Hematopoietic multipotent progenitor cell treated with erythropoietin and hydrocortisone succinate and interleukin-3 and kit ligand, for 6 days (in vitro differentiated cells): ENCODE measurements around the gene KCNMB1.

Source experiments
- DNase-seq: peaks from one replicate; pipeline ENCODE4 v3.0.0-alpha.2; 2015

Gene KCNMB1, protein sequence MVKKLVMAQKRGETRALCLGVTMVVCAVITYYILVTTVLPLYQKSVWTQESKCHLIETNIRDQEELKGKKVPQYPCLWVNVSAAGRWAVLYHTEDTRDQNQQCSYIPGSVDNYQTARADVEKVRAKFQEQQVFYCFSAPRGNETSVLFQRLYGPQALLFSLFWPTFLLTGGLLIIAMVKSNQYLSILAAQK

DNA sequence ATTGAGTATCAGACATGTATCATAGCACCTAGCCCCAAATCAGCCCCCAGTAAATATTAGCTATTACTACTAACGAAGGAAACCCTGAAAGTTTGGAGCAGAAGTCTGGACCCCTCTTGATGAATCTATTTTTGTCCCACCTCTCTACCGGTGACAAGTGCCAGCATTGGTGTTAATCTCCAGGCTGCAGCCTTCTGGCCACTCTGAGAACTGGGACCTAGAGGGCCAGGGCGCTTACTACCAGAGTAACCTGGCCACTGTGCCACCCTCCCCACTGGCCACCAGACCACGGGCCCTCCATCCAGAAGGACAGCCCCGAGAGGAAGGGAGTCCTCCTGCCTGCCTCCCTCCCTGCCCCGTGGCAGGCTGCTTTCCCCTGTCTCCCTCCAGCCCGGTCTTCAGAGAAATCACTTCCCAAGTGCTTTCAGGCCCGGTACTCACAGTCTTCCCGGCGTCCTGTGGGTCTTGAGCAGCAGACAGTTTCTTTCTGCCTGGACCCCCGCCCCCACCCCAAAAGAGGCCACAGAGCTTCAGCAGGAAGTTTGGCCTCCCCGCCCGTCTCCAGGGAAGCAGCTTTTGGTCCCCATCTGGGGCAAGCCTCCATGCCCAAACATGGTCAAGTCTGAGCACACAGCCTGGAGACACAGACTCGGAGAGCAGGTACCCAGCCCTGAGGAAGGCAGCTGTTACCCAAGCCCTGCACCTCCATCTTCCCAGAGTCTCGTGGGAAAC is at the start of gene KCNMB1:
KCNMB1 (minus strand) TSS at position 550 of the 732 bp plus-strand sequence. CDS start 3,920 bp downstream, outside the sequence.
- DNase-seq, result no peak

DNA sequence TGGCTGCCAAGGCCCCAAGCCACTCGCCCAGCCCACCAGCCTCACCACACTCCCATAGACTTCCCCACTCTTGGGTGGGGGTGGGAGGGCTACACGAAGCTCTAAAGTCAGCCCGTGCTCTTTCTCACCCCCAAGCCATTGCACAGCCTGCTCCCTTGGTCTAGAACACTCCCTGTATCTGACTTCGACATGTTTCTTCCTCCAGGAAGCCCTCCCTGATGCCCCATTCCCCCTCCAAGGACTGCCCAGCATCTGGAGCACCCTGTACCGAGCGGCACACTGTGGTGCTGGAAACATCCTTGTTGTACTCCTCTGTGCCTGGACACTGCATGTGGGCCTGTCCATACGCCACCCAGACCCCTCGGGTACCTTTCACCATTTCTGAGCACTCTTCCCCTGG is 49.4 kb upstream of the KCNMB1 start:
- DNase-seq, result no peak

DNA sequence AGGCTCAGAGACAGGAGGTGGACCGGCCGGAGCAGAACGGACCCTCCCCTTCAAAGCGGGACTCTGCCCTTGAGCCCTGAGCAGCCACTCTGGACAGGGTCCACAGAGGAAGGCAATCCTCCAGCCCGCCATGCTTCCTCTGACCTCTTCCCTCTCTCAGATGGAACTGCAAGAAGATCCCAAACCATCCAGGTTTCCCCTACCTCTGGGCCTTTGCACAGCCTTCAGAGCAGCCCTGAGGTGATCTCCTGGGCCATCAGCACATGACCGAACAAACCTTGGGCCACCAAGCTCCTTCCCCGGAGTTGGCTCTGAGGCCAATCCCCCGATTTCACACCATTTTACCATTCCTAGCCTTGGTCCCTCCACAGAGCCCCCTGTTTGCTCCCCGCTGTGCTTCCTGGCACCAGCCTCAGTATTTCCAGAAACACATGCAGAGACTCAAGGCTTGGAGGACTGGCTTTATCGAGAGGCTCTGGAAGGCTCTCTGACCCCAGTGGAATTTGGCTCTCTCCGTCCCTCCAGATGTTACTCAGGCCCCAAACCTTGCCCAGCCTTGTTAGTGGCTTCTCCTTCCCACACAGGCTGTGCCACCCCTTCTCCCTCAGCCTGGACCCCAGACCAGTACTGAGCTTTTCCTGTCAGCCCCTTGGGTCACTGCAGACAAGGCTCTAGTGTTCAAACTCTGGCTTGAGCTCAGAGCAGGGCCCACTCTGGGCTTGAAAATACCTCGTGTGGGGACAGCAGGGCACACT is 48.6 kb upstream of the KCNMB1 start:
- no peak for DNase-seq

DNA sequence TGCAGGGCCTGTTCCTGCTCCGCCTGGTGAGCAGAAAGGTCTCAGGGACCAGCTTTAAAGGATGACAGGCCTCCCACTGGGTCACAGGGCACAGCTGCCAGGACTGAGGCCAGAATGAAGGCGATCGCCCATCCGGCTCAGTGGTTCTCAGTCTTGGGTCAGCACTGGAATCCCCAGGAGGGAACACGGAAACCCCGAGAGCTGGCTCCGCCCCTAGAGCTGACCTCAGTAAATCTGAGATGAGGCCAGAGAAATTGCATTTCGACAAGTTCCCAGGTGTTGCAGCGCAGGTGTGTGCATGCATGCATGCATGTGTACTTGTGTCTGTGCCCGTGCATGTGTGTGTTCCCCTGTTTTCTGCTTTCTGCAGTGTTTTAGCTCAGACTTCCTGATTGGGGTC is 47.2 kb upstream of the KCNMB1 start:
- no peak for DNase-seq

DNA sequence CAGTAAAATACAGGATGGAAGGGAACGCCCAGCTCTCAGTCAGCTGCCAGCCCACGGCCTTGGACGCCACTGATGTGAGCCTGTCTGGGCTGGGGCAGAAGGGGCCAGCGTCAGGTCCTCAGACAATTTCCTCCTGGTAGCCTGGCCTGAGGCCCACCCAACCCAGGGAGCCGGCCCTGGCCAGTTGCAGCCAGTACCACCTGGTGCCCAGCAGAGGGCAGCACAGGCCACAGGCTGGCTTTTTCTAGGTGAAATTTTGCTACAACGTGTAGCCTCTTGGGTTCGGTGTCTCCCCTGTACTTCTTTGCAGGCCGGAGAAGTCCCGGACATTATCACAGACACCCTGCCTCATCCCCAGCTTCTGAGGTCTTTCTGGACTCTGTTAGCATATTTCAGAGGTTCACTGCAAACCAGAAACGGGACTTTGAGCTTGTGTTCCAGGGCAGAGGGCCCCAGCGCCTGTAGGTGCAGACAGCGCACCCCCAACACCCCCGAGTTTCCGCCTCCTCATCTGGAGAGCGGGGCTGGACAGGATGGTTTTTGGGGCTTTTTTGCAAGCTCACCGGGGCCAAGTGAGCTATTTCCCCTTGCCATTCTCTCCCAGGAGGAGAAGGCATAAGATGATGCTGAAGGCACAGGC is 45.9 kb upstream of the KCNMB1 start:
- peak; percentile 78 for DNase-seq

DNA sequence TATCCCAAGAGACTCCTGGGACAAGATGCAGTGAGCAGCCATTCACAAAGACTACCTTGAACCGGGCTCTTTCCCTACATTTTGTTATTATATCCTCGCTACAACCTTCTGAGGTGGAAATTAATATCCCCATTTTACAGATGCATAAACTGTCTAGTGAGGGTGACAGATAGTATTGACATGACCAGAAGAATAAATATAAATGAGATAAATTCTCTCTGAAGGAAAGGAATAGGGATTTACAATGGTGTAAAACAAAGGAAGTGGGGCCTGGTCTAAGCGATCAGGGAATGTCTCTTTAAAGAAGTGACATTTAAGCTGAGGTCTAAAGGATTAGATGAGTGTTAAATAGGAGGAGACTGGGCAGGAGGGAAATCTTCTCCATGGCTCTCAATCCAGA is 43.5 kb upstream of the KCNMB1 start:
- no peak for DNase-seq

DNA sequence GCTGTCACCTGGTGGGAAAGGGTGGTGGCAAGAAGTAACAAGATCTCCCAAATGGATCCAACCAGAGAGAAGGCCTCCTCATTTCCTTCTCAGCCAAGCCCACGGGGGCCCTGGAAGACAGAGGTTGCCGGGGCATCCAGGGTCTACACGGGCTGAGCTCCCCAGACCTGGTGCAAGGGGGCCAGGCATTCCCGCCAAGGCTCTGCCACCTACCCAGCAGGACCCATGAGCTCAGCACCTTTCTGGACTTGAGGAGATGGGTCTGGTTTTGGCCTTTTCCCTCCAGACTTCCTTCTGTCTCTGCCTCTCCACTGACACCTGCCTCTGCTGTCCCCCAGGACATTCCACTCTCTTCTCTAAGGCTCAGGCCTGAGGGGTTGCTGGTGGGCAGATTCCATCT is 42.4 kb upstream of the KCNMB1 start:
- DNase-seq, result no peak

DNA sequence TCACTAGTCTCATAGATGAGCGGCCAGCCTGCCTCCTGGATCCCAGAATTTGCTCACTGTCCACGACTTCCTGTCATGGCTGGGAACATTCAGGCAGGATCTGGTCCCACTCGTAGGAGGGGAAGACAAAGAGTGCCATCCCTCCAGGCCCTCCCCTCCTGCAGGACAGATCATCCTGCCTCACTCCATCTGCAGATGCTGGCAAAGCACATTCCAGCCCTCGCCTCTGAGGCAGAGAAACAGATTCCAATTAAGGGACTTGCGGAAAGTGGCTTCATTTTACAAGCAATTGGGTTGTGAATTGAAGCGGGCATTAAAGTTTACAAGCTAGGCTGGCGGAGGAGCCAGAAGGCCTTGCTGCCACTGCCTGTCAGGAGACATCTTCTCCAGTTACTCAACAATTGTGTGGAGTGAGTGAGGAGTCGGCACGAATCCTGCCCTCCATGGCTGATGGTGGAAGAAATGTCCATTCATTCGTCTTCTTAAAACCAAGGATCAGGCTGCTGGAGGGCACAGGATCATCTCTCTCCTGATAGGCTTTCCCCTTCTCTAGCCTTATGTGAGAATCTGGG is 41.8 kb upstream of the KCNMB1 start:
- no peak for DNase-seq

DNA sequence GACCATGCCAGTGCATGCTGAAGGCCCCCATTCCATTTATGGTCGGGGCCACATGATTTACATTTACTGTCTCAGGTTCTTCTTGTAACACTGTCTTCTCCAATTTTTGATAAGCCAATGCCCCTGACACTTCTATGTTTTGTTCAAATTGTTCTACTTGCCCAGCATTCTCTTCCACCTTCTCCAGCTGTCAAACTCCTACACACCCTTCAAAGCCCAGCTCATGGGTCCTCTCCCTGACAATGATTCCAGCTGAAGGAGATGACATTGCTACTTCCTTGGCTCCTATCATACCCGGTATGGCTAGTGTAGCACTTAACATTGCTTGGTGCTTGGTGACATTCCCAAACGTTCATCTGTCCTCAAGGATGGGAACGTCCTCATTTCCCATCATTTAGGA is 41.1 kb upstream of the KCNMB1 start:
- DNase-seq, result no peak

DNA sequence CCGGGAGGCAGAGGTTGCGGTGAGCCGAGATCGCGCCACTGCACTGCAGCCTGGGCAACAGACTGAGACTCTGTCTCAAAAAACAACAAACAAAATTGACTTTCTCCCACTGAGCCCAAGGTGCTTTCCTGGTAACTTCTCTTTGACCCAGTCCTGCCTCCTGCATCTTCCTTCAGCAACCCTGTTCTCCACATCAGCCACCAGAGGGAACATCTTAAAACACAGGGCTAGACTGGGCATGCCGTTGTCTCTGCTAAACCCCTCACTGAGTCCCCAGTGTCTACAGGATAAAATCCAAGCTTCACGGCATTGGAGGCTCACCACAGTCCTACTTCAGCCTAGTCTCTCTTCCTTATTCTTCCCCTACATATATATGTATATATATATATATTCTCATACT is 39.8 kb upstream of the KCNMB1 start:
- peak; percentile 19 for DNase-seq

DNA sequence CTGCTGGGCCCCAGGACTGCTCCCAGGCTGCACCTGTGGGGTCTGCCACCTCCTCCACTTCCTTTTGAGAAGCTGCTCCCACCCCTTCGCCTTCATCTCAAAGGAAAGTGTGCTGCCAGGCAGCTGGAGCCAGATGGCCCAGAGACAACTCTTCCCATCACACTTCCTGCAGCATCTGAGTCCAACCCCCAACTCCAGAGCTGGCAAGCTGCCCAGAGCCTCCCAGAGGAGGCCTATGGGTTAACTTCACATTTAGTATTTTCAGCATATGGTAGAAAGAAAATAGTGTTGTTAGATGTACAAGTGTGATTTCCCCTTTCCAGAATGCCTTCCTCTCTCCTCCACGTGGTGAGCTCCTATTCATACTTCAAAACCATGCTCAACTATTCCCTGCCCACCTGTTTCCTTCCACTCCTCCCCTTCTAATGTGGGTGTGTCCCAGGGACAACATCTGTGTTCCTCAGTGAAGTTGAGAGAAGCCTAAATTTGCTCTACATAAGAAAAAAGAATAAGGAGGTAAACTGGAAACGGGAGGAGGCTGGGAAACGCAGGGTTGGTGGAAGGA is 38.6 kb upstream of the KCNMB1 start:
- DNase-seq, result peak; percentile 20

DNA sequence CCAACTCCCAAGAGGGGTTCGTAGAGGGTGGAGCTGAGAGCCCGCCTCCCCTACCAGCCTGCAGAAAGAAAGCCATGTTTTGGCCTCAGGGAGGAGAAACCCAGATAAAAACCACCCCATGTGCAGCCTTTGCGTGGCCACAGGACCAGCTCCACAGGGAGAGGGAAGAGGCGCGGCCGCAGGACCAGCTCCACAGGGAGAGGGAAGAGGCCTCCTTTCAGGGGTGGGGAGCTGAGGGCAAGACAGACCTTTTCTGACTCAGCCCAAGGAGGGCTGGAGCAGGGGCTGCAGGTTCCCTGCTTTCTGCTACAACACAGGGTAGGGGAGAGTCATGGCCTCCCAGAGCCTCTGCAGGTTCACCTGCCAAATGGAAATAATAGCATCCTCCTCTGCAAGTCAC is 37.6 kb upstream of the KCNMB1 start:
- no peak for DNase-seq

DNA sequence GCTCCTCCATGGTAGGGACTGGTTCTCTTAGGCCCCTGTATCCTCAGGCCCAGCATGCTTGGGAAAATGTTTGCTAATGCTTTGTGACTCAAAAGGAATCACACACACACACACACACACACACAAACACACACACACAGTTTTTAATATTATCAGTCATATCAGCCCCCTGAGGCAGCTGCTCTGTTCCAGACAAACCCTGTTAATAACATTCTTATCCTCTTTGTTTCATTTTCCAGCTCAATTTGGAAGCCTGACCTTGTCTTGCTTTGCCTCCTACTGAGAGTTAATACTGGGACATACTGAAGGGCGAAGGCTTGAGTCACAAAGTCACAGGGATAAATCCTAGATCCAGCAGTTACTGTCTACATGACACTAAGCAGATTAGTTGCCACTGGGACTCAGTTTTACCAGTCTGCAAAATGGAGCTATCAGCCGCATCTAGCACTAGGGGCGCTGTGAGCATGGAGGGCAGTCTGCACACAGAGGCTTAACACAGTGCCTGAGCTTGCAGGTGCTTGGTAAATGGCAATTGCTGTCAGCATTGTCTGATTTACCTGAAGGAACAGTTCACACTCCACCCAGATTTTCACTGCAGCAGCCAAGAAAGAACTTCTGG is 37.1 kb upstream of the KCNMB1 start:
- DNase-seq, result peak; percentile 26

DNA sequence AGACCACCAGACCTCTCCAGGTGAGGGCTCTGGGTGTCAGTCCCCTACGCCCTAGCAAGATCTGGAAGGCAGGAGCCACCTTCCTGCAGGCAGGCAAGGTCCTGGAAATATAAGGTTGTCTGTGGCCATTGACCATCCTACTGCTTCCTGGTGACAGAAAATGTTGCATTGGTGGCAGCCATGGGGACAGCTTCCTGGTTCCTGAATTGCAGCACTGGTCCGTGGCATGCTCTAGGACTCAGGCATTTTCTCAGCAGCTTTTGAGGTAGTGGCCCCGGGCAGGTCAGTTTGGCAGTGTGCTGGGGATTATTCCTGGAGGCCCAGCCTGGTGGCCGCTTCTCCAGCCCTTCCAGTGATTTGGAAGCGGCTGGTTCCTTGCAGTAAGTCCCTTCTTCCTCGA is 36.6 kb upstream of the KCNMB1 start:
- DNase-seq, result no peak

DNA sequence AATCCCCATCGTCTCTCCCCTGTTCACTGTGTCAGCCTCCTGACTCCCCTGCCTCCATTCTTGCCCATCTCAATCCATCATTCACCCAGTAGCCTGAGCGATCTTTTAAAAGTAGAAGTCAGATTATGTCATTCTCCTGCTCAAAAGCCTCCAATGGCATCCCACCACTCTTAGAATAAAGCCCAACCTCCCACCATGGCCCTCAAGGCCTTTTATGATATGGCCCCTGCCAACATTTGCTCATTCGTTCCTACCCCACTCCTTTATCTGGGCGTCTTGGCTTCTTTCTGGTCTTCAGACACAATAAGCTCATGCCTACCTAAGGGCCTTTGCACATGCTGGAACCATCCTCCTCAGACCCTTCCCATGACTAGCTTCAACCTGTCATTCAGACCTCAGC is 35.5 kb upstream of the KCNMB1 start:
- no peak for DNase-seq

DNA sequence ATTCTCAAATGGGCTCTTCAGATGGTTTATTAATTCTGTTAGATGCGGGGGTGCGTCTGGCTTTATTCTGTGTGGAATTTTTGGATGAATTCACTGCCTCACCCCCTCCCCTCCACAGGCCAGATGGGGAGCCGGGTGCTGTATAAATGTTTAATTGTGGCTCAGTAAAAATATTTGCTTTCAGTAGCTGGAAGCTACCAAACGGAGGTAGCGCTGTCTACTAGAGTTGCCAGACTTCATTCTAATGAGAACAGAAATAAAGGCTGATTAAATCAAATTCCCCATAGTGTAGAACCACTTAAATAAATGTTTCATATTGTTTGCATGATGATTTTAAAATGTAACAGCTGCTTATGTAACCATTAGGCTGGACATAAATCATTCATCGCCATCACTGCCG is 34.5 kb upstream of the KCNMB1 start:
- no peak for DNase-seq

DNA sequence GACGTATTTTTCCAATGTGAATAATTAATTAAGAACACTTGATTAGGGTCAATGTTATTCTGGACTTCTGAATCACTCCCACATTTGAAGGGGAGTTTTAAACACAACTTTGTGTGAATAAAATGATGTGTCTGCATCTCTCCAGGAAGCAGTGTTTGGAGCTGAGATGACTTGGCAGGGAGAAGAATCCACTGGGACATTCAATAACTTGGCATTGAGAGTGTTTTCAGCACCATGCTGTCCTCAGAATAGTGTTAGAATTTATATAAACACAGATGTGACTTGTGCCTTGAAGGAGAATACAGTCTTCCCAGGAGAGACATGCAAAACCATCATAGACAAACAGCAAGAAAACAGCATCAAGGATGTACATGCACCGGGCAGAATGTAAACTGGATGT is 32.7 kb upstream of the KCNMB1 start:
- DNase-seq, result no peak

DNA sequence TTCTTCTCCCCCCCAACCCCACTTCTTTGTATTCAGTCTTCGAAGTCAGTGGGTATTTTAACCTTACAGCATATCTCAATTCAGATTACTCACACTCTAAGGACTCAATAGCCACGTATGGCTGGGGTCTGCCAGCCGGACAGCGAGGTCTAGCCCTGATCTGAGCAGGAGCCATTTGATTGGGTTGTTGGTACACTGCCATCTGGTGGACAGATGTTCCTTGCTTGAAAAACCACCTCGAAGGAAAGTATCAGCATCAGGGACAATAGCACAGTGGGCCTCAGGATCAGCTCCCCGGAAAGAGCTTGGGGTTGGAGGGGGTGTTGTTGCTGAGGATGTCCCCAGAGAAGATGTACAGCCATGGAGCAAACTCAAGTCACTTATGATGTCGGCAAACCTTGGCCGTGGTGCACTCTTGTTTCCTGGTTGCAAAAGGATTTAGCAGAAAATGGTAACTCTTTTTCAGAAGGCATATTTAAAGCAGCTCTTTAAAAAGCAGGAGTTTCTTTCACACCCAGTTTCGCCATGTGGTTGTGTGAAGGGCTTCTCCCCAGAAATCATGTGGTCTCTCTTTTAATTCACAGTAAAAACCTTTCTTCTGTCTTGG is 31.7 kb upstream of the KCNMB1 start:
- DNase-seq, result peak; percentile 87

DNA sequence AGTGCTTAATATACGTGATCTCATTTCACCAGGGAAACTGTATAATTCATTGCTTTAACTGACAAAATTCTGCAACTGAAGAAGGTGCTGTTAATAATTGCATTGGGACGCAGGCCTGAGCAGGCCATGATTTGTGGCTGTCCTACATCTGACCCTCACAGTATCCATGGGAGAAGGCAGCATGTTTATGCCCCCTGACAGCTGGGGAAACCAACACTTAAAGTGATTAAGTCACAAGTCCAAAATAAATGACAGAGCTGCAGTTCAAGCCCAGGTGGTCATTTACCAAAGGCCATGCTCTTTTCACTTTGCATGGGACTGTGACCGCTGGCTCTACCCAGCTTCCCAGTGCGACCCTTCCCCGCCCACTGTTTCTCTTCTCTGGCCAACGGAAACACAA is 30.5 kb upstream of the KCNMB1 start:
- DNase-seq, result no peak

DNA sequence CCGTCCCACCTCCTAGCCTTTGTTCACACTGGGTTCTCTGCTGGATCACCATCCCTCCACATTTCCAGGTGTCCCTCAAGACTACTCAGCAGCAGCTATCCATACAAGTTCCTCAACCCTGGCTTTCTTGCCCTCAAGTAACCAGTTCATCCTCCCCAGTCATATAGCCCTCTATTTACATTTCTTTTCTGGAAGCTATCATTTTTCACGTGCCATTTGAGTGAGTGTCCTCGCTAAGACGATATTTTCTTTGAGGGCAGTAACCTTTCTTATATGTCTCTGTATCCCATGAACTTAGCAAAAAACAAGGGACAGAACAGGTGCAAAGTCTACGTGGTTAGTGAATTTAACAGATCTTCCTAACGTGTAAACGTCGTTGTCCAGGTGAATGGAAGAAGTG is 29.6 kb upstream of the KCNMB1 start:
- no peak for DNase-seq

DNA sequence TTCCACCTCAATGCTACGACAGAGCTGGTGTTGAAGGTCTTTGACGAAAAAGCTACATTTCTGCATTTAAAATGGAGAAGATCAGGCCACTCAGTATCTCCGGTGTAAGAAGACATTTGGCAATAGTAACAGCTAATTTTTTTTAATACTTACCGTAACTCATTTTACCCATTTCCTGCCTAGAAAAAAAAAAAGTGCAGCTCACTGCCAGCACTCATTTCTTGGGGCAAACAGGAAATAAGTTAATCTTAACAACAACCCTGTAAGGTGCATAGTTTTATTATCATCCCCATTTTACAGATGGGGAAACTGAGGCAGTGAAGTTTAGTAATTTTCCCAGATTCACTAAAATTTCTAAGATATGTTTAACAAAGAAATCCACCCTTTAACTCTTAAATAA is 27.4 kb upstream of the KCNMB1 start:
- no peak for DNase-seq

DNA sequence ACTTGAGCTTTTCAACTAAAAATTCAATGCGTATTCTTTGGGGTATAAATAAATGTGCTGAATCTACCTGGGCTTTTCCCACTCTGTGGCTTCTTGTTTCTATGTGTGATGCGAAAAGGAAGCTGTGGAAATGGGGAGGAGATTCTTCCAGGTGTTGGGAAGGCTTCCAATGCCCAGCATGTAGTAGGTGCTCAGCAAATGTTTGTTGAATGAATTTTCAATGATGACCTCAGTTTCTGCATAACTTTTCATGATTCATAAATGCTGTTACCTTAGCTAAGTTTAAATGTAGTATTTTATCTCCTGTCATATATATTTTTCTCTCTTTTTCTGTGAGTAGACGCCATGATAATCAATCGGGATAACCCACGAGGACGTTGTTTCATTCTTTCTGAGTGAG is 25.6 kb upstream of the KCNMB1 start:
- no peak for DNase-seq
